SK-N-MC (cell line): ENCODE measurements around the gene FTH1.

Source experiments
- EZH2 ChIP-seq: fragments of 200-600 bp; sonication (generic); IDR thresholded peaks from one replicate; pipeline ENCODE4 v1.6.1; 2017; ENCODE audit warnings: antibody characterized with exemption
- POLR2AphosphoS5 ChIP-seq: IDR thresholded peaks from 2 replicates; pipeline ENCODE4 v1.6.1; 2012; ENCODE audit warnings: mild to moderate bottlenecking, low read depth, low read length, borderline replicate concordance

GRCh38 chr11:61947486-61948210 is 19.8 kb downstream of the FTH1 start:
- TF ChIP-seq EZH2: no peak
- TF ChIP-seq POLR2AphosphoS5: no peak
